SK-N-MC (cell line): Measurements from ENCODE around the gene CCDC57.
A peak's percentile ranks its signal among the peaks of the same experiment; 100 is the strongest.

ENCODE experiments used
- DNase-seq: peaks from one replicate; pipeline ENCODE4 v3.0.0-alpha.2; 2011; ENCODE audit warnings: low read depth, low spot score
- H3K27ac ChIP-seq: fragments of 200-600 bp; sonication (generic); 2 replicates; pipeline ENCODE4 v1.5.1; 2016; ENCODE audit warnings: mixed run types
- H3K36me3 ChIP-seq: fragments of 200-600 bp; sonication (generic); 2 replicates; pipeline ENCODE4 v1.6.1; 2017; ENCODE audit warnings: antibody characterized with exemption, low read length, mixed read lengths; ENCODE audit not compliant: insufficient read depth
- H3K4me3 ChIP-seq: fragments of 200-600 bp; sonication (generic); 2 replicates; pipeline ENCODE4 v1.5.1; 2016
- H3K9ac ChIP-seq: fragments of 200-600 bp; sonication (generic); 2 replicates; pipeline ENCODE4 v1.8.0; 2017; ENCODE audit warnings: mixed run types, mixed read lengths; ENCODE audit not compliant: insufficient read length
- H3K9me3 ChIP-seq: fragments of 200-600 bp; sonication (generic); 2 replicates; pipeline ENCODE4 v1.6.1; 2017; ENCODE audit warnings: low read depth, mild to moderate bottlenecking, antibody characterized with exemption, low read length, moderate library complexity, mixed read lengths
- EZH2 ChIP-seq: fragments of 200-600 bp; sonication (generic); IDR thresholded peaks from one replicate; pipeline ENCODE4 v1.6.1; 2017; ENCODE audit warnings: antibody characterized with exemption
- FOXP2 ChIP-seq: optimal IDR thresholded peaks from 2 replicates; pipeline ENCODE3; 2011; ENCODE audit warnings: mild to moderate bottlenecking, moderate library complexity; ENCODE audit not compliant: insufficient read depth; ENCODE audit errors: extremely low read length, control extremely low read depth
- POLR2AphosphoS5 ChIP-seq: IDR thresholded peaks from 2 replicates; pipeline ENCODE4 v1.6.1; 2012; ENCODE audit warnings: mild to moderate bottlenecking, low read depth, low read length, borderline replicate concordance

CCDC57 gene

GRCh38 chr17:82126556-82127314, 85.9 kb downstream of the CCDC57 start:
- Histone ChIP-seq H3K9ac (no peak overlapping the region), H3K9me3 (no peaks in the 10 kb centered on the region), H3K4me3 (no peak overlapping the region), H3K36me3 (no peaks in the 10 kb centered on the region), H3K27ac (no peak overlapping the region)
- TF ChIP-seq FOXP2 (no peak), POLR2AphosphoS5 (no peak), EZH2 (no peak)
- DNase-seq, result no peak

GRCh38 chr17:82124101-82124500, 88.5 kb downstream of the CCDC57 start:
- TF ChIP-seq EZH2, result no peak
- no peak for TF ChIP-seq POLR2AphosphoS5
- no peak for TF ChIP-seq FOXP2
- DNase-seq, result no peak
- Histone ChIP-seq H3K27ac (no peak overlapping the region), H3K36me3 (no peaks in the 10 kb centered on the region), H3K9ac (no peak overlapping the region), H3K4me3 (no peak overlapping the region), H3K9me3 (no peaks in the 10 kb centered on the region)

DNA sequence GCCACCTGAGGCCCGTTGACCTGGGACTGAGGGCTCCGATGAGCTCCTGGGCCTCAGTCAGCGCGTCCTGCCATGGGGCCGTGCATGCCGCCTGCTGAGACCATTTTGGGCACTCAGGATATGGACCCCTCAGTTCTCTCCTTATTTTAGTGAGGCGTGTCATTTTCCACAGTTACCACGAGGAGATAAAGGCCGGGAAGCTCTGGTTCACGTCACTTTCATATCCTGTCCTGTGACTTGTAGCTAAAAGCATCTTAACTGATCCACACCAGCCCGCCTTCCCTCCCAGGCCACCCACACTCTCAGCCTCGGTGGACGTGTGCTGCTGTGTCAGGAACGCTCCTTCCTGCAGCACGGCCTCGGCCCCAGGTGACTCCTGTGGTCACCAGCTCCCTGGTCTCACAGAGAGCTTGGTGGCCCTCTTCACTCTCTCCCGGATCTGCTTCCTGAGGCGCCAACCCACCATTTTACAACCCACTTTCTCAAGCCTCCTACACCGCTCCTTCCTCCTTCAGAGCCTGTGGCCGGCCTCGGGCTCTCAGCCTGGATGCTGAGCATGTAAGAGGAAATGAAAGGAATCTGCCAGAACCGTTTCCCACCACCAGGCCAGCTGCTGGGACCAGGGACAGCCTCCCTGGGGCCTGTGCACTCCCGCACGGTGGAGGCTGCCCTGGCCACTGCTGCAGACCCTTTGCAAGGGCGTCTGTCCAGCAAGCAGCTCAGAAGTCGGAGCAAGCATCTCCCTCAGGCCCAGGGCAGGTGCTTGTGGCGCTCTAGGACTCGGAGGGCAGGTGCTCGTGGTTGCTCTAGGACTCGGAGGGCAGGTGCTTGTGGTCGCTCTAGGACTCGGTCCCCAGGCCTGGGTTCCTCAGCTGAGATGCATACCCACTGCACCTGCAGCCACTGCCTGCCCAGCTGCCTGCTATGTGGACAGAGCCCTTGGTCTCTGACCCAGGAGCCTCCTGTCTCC, 90.7 kb downstream of the CCDC57 start:
- DNase-seq, result no peak
- TF ChIP-seq EZH2 (no peak), FOXP2 (no peak), POLR2AphosphoS5 (no peak)
- Histone ChIP-seq H3K4me3 (no peak overlapping the region), H3K9ac (no peak overlapping the region), H3K9me3 (no peaks in the 10 kb centered on the region), H3K27ac (no peak overlapping the region), H3K36me3 (no peaks in the 10 kb centered on the region)

DNA sequence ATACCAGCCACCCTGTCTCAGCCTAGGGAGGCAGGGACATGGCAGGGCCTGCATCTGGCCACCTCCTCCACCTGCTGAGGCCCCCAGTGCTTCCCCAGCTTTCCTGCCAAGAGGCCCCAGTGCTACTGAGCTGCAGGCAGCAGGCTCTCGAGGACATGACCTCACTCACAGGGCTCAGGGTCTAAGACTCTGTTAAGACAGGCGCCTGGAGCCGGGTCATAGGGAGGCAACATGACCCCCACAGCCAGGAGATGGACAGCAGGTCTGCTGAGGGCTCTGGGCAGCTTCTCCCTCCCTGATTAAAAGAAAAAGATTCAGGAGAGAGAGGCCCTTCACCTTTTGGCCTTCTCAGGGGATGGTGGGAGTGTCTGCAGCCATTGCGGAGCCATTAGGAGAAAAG, 91.4 kb downstream of the CCDC57 start:
- Histone ChIP-seq H3K27ac (no peak overlapping the region), H3K4me3 (no peak overlapping the region), H3K36me3 (no peaks in the 10 kb centered on the region), H3K9me3 (no peaks in the 10 kb centered on the region), H3K9ac (no peak overlapping the region)
- no peak for DNase-seq
- no peak for TF ChIP-seq POLR2AphosphoS5
- no peak for TF ChIP-seq EZH2
- TF ChIP-seq FOXP2, result no peak

DNA sequence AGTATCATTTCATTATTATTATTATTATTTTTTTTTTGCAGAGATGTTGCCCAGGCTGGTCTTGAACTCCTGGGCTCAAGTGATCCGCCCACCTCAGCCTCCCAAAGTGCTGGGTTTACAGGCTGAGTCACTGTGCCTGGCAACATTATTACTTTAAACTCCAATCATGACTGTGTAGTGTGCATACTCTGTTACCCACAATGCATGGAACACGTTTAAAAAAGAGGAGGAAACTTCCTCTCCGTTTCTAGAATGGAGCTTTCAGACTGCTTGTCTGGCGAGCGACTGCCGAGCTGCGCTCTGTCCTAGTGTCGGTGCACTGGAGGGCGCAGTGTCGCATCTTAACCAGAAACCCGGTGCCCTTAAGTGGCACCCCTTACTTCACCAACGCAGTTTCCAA, 92.5 kb downstream of the CCDC57 start:
- H3K9ac ChIP-seq, result no peak overlapping the region
- peak overlapping the region; percentile 77 for H3K27ac ChIP-seq
- DNase-seq, result no peak
- H3K36me3 ChIP-seq, result no peaks in the 10 kb centered on the region
- H3K4me3 ChIP-seq, result no peak overlapping the region
- H3K9me3 ChIP-seq, result no peaks in the 10 kb centered on the region
- TF ChIP-seq EZH2 (no peak), POLR2AphosphoS5 (no peak), FOXP2 (no peak)

GRCh38 chr17:82118815-82119380, 93.7 kb downstream of the CCDC57 start:
- Histone ChIP-seq H3K9ac (no peak overlapping the region), H3K4me3 (no peak overlapping the region), H3K27ac (peak overlapping the region; percentile 54; the same call in 1 of the 2 replicates), H3K36me3 (no peaks in the 10 kb centered on the region), H3K9me3 (no peaks in the 10 kb centered on the region)
- no peak for TF ChIP-seq FOXP2
- no peak for TF ChIP-seq POLR2AphosphoS5
- no peak for TF ChIP-seq EZH2
- DNase-seq, result no peak

DNA sequence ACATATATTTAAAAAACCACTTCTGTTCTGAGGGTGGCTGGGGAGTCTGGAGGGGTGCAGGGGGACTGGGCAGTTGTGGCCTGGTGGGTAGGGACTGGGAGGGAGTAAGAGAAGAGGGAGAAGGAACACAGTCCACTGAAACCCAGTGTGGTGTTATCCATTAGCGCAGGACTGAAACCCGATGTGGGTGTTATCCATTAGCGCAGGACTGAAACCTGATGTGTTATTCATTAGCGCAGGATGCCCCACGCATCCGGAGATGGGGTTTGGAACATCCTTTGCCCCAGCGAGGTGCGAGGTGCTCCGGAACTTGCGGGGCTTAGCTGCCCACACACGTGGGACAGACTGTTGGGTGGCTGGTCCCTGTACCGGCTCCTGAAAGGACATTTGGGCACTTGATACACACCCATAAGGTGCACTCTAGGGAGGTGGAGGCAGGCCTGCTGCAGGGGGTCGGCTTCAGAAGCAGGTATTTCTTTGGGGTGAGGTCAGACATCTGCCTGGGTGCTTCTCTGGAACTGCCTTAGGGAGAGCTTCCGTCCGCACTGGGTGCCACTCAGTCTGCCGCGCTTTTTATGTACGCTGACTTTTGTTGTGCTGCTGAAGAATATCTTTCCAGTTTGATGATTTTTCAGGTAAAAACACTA, 94.4 kb downstream of the CCDC57 start:
- DNase-seq, result no peak
- Histone ChIP-seq H3K9ac (no peak overlapping the region), H3K9me3 (no peaks in the 10 kb centered on the region), H3K36me3 (no peaks in the 10 kb centered on the region), H3K27ac (peak overlapping the region; percentile 54; the same call in 1 of the 2 replicates), H3K4me3 (no peak overlapping the region)
- TF ChIP-seq POLR2AphosphoS5, result no peak
- TF ChIP-seq FOXP2, result no peak
- no peak for TF ChIP-seq EZH2
